GM19397 (cell line): ENCODE data around the gene NKX3-2.

Experiments
- ATAC-seq: cut with Tn5 transposase; IDR thresholded peaks from one replicate; pipeline ENCODE4 v1.9.1; 2021; ENCODE audit warnings: mild to moderate bottlenecking, moderate library complexity; ENCODE audit not compliant: unreplicated experiment

Gene NKX3-2

GRCh38 chr4:13534344-13535063, 9.8 kb downstream of the NKX3-2 start:
- no peak for ATAC-seq

GRCh38 chr4:13533670-13534343, 10.5 kb downstream of the NKX3-2 start:
- ATAC-seq, result no peak

- ATAC-seq, result no peak
Measured at GRCh38 chr4:13531625-13531998, 12.7 kb downstream of the NKX3-2 start.

GRCh38 chr4:13530823-13531624, 13.3 kb downstream of the NKX3-2 start:
- no peak for ATAC-seq

GRCh38 chr4:13529128-13529919, 15.0 kb downstream of the NKX3-2 start:
- ATAC-seq, result no peak

GRCh38 chr4:13528821-13529127, 15.5 kb downstream of the NKX3-2 start:
- no peak for ATAC-seq

- ATAC-seq, result peak; percentile 74
Measured at GRCh38 chr4:13527981-13528820, 16.1 kb downstream of the NKX3-2 start.

- no peak for ATAC-seq
Measured at GRCh38 chr4:13527192-13527980, 16.9 kb downstream of the NKX3-2 start.

GRCh38 chr4:13526658-13527057, 17.6 kb downstream of the NKX3-2 start:
- no peak for ATAC-seq

- no peak for ATAC-seq
Measured at GRCh38 chr4:13525606-13526281, 18.6 kb downstream of the NKX3-2 start.

- no peak for ATAC-seq
Measured at GRCh38 chr4:13524504-13525243, 19.6 kb downstream of the NKX3-2 start.

GRCh38 chr4:13523591-13524503, 20.5 kb downstream of the NKX3-2 start:
- no peak for ATAC-seq

- ATAC-seq, result no peak
Measured at GRCh38 chr4:13523105-13523477, 21.2 kb downstream of the NKX3-2 start.

GRCh38 chr4:13522282-13523104, 21.8 kb downstream of the NKX3-2 start:
- ATAC-seq, result no peak

- ATAC-seq, result no peak
Measured at GRCh38 chr4:13521047-13521446, 23.3 kb downstream of the NKX3-2 start.

- ATAC-seq, result no peak
Measured at GRCh38 chr4:13516315-13516860, 27.9 kb downstream of the NKX3-2 start.
